Activated T-cell treated with anti-CD3 and anti-CD28 coated beads for 4 hours (primary cell): ENCODE data around the gene CD28.
"Not testable (repeated sequence)": the region's sequence is repeated elsewhere in the genome, so short reads cannot be mapped to it uniquely, and the experiment has no call there.

Source experiments
- DNase-seq: peaks from one replicate; pipeline ENCODE4 v3.0.0-alpha.2; 2020

The CD28 gene

GRCh38 chr2:203785391-203786110, 79.1 kb downstream of the CD28 start:
- not testable (repeated sequence) for DNase-seq

- no peak for DNase-seq
These were observed 80.3 kb downstream of the CD28 start for GRCh38 chr2:203786549-203787351.

GRCh38 chr2:203787979-203788378, 81.5 kb downstream of the CD28 start:
- no peak for DNase-seq
